Activated T-cell treated with anti-CD3 and anti-CD28 coated beads for 1 hour (primary cell): Measurements from ENCODE around the gene PTGDS.

Source experiments
- DNase-seq: peaks from one replicate; pipeline ENCODE4 v3.0.0-alpha.2; 2020; ENCODE audit warnings: low read depth

Gene PTGDS

GRCh38 chr9:136945333-136946227, 31.7 kb upstream of the PTGDS start:
- no peak for DNase-seq

DNA sequence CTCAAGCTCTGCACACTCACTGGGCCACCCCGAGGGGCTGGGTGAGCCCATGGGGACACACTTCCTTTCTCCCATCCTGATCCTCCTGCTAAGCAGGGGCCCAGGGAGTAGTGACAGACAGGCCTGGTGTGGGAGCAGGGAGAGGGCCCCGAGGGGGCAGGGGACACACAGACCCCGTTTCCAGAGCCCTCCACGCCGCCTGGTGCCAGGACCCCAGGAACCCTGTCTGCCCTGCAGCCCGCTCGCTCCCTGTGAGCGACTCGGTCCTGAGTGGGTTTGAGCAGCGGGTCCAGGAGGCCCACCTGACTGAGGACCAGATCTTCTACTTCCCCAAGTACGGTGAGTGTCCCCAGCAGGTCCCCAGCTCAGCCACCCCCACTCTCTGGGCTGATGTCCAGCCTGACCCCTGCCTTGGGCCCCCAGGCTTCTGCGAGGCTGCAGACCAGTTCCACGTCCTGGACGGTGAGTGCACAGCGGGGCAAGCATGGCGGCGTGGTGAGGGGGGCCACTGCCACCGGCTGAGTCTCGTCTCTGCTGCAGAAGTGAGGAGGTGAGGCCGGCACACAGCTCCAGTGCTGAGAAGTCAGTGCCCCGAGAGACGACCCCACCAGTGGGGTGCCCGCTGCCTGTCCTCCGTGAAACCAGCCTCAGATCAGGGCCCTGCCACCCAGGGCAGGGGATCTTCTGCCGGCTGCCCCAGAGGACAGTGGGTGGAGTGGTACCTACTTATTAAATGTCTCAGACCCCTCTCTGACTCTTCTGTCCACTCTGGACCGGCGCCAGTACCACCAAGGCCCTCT, 30.9 kb upstream of the PTGDS start:
- DNase-seq = no peak

DNA sequence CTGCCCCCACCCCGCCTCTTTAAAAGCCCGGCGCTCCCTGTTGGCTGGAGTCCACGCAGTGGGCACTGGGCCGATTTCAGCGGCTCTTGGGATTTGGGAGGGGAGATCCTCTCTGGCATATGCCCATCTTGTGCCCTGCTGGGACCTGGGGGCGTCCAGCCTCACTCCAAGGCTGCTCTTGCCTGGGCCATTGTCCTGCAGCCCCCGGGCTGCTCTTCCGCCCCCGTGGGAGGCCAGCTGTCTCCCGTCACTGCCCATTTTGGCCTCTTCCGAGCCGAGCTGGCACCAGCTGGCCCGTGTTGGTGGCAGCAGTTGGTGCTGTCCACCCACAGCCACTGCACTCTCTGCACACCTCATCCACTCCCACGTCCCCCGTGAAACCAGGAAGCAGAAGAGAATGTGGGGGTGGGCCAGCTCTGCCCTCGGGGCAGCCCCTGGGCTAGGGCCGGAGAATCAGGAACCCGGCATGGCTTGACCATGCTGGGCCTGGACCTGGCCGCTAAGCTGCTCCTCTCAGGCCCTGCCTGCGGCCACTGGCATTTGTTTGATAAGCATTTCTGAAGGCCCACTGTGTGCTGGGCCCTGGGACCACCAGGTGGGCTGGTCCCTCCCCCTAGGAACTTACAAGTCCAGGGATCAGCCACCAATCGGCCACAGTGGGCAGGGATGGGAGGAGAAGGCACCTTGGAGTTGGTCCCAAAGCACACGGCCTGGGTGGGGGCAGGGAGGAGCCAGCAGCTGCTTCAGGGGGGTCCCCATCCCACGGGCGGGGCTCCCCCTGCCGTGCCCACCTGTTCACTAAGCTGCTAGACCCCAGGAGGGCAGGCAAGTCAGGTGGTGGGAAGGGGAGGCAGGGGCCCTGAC, 30.0 kb upstream of the PTGDS start:
- DNase-seq = no peak

DNA sequence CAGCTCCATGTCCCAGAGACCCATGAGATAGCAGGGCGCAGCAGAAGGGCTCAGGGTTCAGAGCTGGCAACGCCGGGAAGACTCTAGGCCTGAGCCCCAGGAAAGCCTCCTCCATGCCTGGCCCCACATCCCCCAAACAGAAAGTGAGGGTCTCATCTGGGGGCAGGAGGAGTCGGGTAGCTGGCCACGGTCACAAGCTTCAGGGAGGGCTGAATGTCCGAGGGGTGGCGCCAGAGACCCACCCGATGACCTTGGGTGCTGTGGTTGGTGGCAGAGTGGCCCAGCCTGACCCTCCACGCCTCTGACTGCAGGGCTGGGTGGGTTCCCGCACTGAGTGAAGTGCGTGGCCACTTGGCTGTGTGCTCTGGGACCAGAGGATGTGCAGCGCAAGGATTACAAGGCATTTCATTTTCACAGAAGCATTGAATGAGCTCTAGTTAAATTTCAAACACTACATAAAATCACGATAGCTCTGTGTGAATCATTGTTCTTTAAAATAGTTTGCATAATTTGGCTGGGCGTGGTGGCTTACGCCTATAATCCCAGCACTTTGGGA, 29.3 kb upstream of the PTGDS start:
- DNase-seq = no peak

GRCh38 chr9:136949239-136949816, 28.0 kb upstream of the PTGDS start:
- no peak for DNase-seq

- peak; percentile 95 for DNase-seq
Measured at GRCh38 chr9:136949817-136950655, 27.3 kb upstream of the PTGDS start.

- DNase-seq = no peak
Measured at GRCh38 chr9:136950656-136951276, 26.5 kb upstream of the PTGDS start.

DNA sequence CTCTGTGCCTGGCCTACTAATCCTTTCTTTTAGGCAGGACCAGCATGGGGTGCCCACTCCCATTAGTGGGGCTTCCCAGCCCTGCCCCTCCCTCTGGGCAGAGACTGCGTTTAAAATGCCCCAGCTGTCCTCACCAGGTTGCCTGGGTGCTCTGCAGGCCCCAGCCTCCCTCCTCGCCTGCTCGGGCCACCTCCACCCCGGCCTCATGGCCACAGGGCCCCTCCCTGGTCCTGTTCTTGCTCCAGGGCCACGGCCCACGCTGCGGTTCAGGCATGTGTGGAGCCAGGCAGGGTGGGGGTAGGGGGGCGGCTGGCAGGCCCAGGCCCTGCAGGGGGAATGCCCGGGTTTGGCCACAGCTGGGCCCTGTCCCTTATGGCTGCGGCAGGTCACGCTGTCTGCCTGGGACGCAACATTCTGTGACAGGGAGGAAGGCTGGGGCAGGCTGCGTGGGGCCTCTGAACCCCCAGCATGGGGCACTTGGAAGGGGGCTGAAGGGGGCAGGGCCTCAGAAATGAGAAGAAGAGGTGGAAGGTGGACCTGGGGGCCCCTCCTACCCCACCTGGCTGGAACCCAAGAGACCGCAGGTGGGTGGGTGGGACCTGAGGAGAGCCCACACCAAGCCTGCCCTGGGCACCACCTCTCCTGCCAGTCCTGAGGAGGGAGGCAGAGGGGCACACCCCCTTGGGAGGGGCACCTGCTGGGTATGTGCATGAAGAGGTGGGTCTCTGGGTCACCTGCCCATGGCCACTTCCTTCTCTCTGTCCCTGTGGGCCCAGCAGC, 25.6 kb upstream of the PTGDS start, which contains the start of gene LCN12:
Gene LCN12 (plus strand): TSS at position 733 of the 780 bp plus-strand sequence. CDS start 55 bp downstream, outside the sequence.
- no peak for DNase-seq

DNA sequence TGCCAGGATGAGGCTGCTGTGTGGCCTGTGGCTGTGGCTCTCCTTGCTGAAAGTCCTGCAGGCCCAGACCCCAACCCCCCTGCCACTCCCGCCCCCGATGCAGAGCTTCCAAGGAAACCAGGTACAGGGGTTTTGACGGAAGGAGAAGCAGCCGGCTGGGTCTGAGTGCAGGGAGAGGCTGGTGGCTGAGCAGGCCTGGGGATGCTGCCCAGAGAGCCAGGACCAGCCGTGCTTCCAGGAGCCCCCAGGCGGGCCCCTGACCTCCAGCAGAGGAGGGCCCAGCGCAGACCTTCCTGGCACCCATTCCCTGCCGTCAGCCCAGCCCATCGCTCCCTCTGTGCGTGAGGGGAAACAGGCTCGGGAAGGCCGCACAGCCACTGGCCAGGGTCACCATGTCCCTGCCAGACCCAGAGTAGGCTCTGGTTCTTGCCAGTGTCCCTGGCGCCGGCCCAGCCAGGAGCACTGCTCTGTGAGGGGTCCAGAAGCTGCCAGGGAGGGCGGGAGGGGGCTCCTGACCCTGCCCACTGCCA, 24.9 kb upstream of the PTGDS start:
- DNase-seq = no peak

GRCh38 chr9:136952876-136953770, 24.2 kb upstream of the PTGDS start:
- DNase-seq = no peak

DNA sequence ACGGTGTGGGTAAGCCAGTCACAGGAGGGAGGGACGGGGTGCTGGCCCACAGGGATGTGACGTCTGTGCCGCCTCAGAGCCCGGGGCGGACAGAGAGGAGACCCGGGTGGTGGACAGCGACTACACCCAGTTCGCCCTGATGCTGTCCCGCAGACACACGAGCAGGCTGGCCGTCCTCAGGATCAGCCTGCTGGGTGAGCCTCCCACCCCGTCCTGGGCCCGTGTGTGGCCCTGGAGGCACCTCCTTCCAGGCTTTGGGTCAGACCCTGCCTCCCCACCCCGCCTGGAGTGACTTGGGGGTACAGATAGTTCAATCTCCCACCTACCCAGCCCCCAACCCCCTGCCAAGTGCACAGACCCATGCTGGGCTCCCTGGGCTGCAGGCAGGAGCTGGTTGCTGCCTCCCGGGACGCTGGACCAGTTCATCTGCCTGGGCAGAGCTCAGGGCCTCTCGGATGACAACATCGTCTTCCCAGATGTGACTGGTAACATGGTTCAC, 23.5 kb upstream of the PTGDS start:
- no peak for DNase-seq

GRCh38 chr9:136954270-136955083, 22.8 kb upstream of the PTGDS start:
- no peak for DNase-seq

- no peak for DNase-seq
Measured at GRCh38 chr9:136955202-136955942, 21.9 kb upstream of the PTGDS start.

- no peak for DNase-seq
Measured at GRCh38 chr9:136955943-136956335, 21.4 kb upstream of the PTGDS start.

DNA sequence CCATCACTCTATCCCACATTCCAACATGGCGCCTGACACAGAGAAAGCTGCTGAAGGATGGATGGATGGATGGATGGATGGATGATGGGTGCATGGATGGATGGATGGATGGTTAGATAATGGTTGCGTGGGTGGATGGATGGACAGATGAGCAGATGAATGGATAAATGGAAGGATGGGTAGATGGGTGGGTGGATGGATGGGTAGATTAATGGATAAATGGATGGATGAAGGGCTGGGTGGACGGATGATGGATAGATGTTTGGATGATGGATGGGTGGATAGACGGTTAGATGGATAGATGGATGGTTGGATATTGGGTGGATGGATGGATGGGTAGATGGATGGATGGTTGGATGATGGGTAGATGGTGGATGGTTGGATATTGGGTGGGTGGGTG, 20.7 kb upstream of the PTGDS start:
- no peak for DNase-seq

GRCh38 chr9:136957461-136957860, 19.8 kb upstream of the PTGDS start:
- no peak for DNase-seq
